Astrocyte of the cerebellum (primary cell): ENCODE results near the gene INPP5A.

Experiments used
- DNase-seq: peaks from one replicate; pipeline ENCODE4 v3.0.0-alpha.2; 2011; ENCODE audit warnings: low read depth
- H3K4me3 ChIP-seq: 2 replicates; pipeline ENCODE4 v1.5.1; 2011; ENCODE audit warnings: mild to moderate bottlenecking, low read depth, low read length, moderate library complexity
- CTCF ChIP-seq: IDR thresholded peaks from 2 replicates; pipeline ENCODE4 v1.5.1; 2012; ENCODE audit warnings: low read length, low read depth, moderate library complexity, mild to moderate bottlenecking; ENCODE audit errors: missing control alignments
- in situ Hi-C: cut with HindIII; loops from 2 replicates; pipeline ENCODE4 v1.10.0; 2017; ENCODE audit warnings: low sequenced_read_pairs

The INPP5A gene

GRCh38 chr10:132545659-132546367 lies 8.2 kb downstream of the INPP5A start:
- in situ Hi-C loops, result loop anchor here (10.0 kb wide), 1 partner anchor 69 kb away; no protein-coding TSS in a partner anchor
- TF ChIP-seq CTCF, result no peak
- no peak for DNase-seq
- no peak overlapping the region for H3K4me3 ChIP-seq

- TF ChIP-seq CTCF, result no peak
- no peak for DNase-seq
- in situ Hi-C loops, result loop anchor here (10.0 kb wide), 1 partner anchor 68 kb away; no protein-coding TSS in a partner anchor
- no peak overlapping the region for H3K4me3 ChIP-seq
These were observed 9.2 kb downstream of the INPP5A start for GRCh38 chr10:132546567-132547420.

- no peak for TF ChIP-seq CTCF
- no peak for DNase-seq
- H3K4me3 ChIP-seq, result no peak overlapping the region
- in situ Hi-C loops, result loop anchor here (10.0 kb wide), 1 partner anchor 67 kb away; no protein-coding TSS in a partner anchor
These were observed 9.9 kb downstream of the INPP5A start for GRCh38 chr10:132547421-132547861.

- DNase-seq, result no peak
- no peak overlapping the region for H3K4me3 ChIP-seq
- in situ Hi-C loops, result loop anchor here (10.0 kb wide), 1 partner anchor 67 kb away; no protein-coding TSS in a partner anchor
- TF ChIP-seq CTCF, result no peak
These were observed 10.7 kb downstream of the INPP5A start for GRCh38 chr10:132548106-132548823.

- DNase-seq, result no peak
- H3K4me3 ChIP-seq, result no peak overlapping the region
- TF ChIP-seq CTCF, result no peak
- in situ Hi-C loops, result loop anchor here (10.0 kb wide), 1 partner anchor 66 kb away; no protein-coding TSS in a partner anchor
These were observed 11.3 kb downstream of the INPP5A start for GRCh38 chr10:132548869-132549268.

GRCh38 chr10:132549371-132549770 lies 11.8 kb downstream of the INPP5A start:
- TF ChIP-seq CTCF, result no peak
- no peak for DNase-seq
- H3K4me3 ChIP-seq, result no peak overlapping the region

More at GRCh38 chr10:132549371-132549770, 11.8 kb downstream of the INPP5A start:
- in situ Hi-C loops, result loop anchor here (10.0 kb wide), 1 partner anchor 65 kb away; no protein-coding TSS in a partner anchor
